Esophagus (tissue), 2 donors: ENCODE measurements around the gene PNCK. TPM values are rescaled to one million over a fixed set of nuclear protein-coding genes. Genes with fewer than 3 reads are reported as not detected.

Experiments used
- H3K27ac ChIP-seq, 2 donors: one replicate each; pipeline ENCODE4 v1.5.1; 2013; ENCODE audit warnings: low read depth in 2 of 2, mild to moderate bottlenecking in 2 of 2, inconsistent platforms in 1 of 2, low read length in 1 of 2, moderate library complexity in 1 of 2
- H3K27me3 ChIP-seq, 2 donors: one replicate each; pipeline ENCODE4 v1.6.1; 2013; ENCODE audit warnings: low read length in 2 of 2, control low read depth in 1 of 2, mild to moderate bottlenecking in 1 of 2; ENCODE audit not compliant: insufficient read depth in 2 of 2, control insufficient read depth in 1 of 2
- H3K36me3 ChIP-seq, 2 donors: one replicate each; pipeline ENCODE4 v1.6.1; 2013; ENCODE audit warnings: low read length in 1 of 2; ENCODE audit not compliant: control insufficient read depth in 2 of 2, insufficient read depth in 2 of 2
- H3K4me1 ChIP-seq, 2 donors: one replicate each; pipeline ENCODE4 v1.6.1; 2013; ENCODE audit warnings: low read length in 1 of 2; ENCODE audit not compliant: control insufficient read depth in 2 of 2, insufficient read depth in 2 of 2
- H3K4me3 ChIP-seq, 2 donors: one replicate each; pipeline ENCODE4 v1.5.1; 2013; ENCODE audit warnings: low read length in 2 of 2, mild to moderate bottlenecking in 2 of 2, low read depth in 1 of 2, moderate library complexity in 1 of 2
- H3K9me3 ChIP-seq, 2 donors: one replicate each; pipeline ENCODE4 v1.6.1; 2013; ENCODE audit warnings: mild to moderate bottlenecking in 2 of 2, low read depth in 1 of 2, low read length in 1 of 2, moderate library complexity in 1 of 2; ENCODE audit not compliant: control insufficient read depth in 2 of 2, insufficient read depth in 1 of 2
- WGBS, 2 donors: extraction: QIAGEN DNeasy Blood & Tissue Kit; methylation state at CpG; one replicate each; pipeline ENCODE4 v1.1.7; 2013; 5-methylcytosine and 5-hydroxymethylcytosine counted together
- polyA plus RNA-seq, 2 donors: library from polyadenylated mRNA; stranded (reverse); fragments of 200-250 nt; gene quantifications; one replicate each; pipeline ENCODE4 v1.2.3, GENCODE V29; 2013
- donor health status: healthy with polysubstance abuse.
- donor health status: Bipolar disorder and iron deficiency.

The PNCK gene
- polyA plus RNA-seq, 2 donors, result 5.0 to 6.4 TPM

- Histone ChIP-seq H3K36me3 (no peaks in the 10 kb centered on the region), H3K27me3 (peaks cover 0 to 8% of the 10 kb centered on the region in 2 donors)
Observed at GRCh38 chrX:153638436-153639176, 35.0 kb downstream of the PNCK start.

GRCh38 chrX:153638041-153638371 is 35.6 kb downstream of the PNCK start:
- WGBS, 2 donors, result 62 to 64% methylated on average over 5 to 6 of the region's 6 CpGs
- no peaks in the 10 kb centered on the region for H3K4me1 ChIP-seq
- H3K9me3 ChIP-seq, result no peaks in the 10 kb centered on the region
- no peaks in the 10 kb centered on the region for H3K36me3 ChIP-seq
- peaks cover 0 to 3% of the 10 kb centered on the region in 2 donors for H3K27me3 ChIP-seq
- H3K27ac ChIP-seq, result no peak overlapping the region
- H3K4me3 ChIP-seq, result no peak overlapping the region

More at GRCh38 chrX:153638436-153639176, 35.0 kb downstream of the PNCK start:
- 53 to 73% methylated on average over 19 to 20 of the region's 20 CpGs for WGBS, 2 donors
- Histone ChIP-seq H3K4me1 (no peaks in the 10 kb centered on the region), H3K27ac (no peak overlapping the region), H3K9me3 (no peaks in the 10 kb centered on the region), H3K4me3 (no peak overlapping the region)

- H3K4me1 ChIP-seq, result no peaks in the 10 kb centered on the region
- H3K27me3 ChIP-seq, result peaks cover 0 to 3% of the 10 kb centered on the region in 2 donors
- H3K4me3 ChIP-seq, result no peak overlapping the region
- 77 to 79% methylated on average over 25 to 27 of the region's 27 CpGs for WGBS, 2 donors
- H3K36me3 ChIP-seq, result no peaks in the 10 kb centered on the region
- no peak overlapping the region for H3K27ac ChIP-seq
- no peaks in the 10 kb centered on the region for H3K9me3 ChIP-seq
Observed at GRCh38 chrX:153637121-153638040, 36.2 kb downstream of the PNCK start.

- Histone ChIP-seq H3K9me3 (no peaks in the 10 kb centered on the region), H3K4me1 (no peaks in the 10 kb centered on the region), H3K27me3 (peaks cover 0 to 3% of the 10 kb centered on the region in 2 donors), H3K27ac (no peak overlapping the region), H3K4me3 (no peak overlapping the region), H3K36me3 (no peaks in the 10 kb centered on the region)
- 50 to 65% methylated on average over 5 of the region's 5 CpGs for WGBS, 2 donors
Observed at GRCh38 chrX:153636716-153637115, 36.9 kb downstream of the PNCK start.

GRCh38 chrX:153635788-153636668 is 37.6 kb downstream of the PNCK start:
- Histone ChIP-seq H3K4me3 (no peak overlapping the region), H3K4me1 (no peaks in the 10 kb centered on the region), H3K27ac (no peak overlapping the region), H3K9me3 (no peaks in the 10 kb centered on the region), H3K36me3 (no peaks in the 10 kb centered on the region), H3K27me3 (peaks cover 0 to 3% of the 10 kb centered on the region in 2 donors)
- 82 to 86% methylated on average over 21 of the region's 21 CpGs for WGBS, 2 donors

GRCh38 chrX:153635388-153635787 is 38.2 kb downstream of the PNCK start:
- H3K9me3 ChIP-seq, result no peaks in the 10 kb centered on the region
- H3K4me3 ChIP-seq, result no peak overlapping the region
- no peak overlapping the region for H3K27ac ChIP-seq
- 64 to 76% methylated on average over 6 of the region's 6 CpGs for WGBS, 2 donors
- no peaks in the 10 kb centered on the region for H3K4me1 ChIP-seq
- no peaks in the 10 kb centered on the region for H3K36me3 ChIP-seq
- peaks cover 0 to 3% of the 10 kb centered on the region in 2 donors for H3K27me3 ChIP-seq

GRCh38 chrX:153634832-153635231 is 38.8 kb downstream of the PNCK start:
- Histone ChIP-seq H3K27ac (no peak overlapping the region), H3K4me3 (no peak overlapping the region), H3K36me3 (no peaks in the 10 kb centered on the region), H3K4me1 (no peaks in the 10 kb centered on the region), H3K9me3 (no peaks in the 10 kb centered on the region), H3K27me3 (peaks cover 0 to 3% of the 10 kb centered on the region in 2 donors)
- 42 to 57% methylated on average over 15 of the region's 15 CpGs for WGBS, 2 donors

GRCh38 chrX:153634236-153634635 is 39.4 kb downstream of the PNCK start:
- Histone ChIP-seq H3K27ac (no peak overlapping the region), H3K27me3 (peaks cover 0 to 3% of the 10 kb centered on the region in 2 donors), H3K9me3 (no peaks in the 10 kb centered on the region), H3K4me1 (no peaks in the 10 kb centered on the region), H3K36me3 (no peaks in the 10 kb centered on the region), H3K4me3 (no peak overlapping the region)
- WGBS, 2 donors, result 76 to 85% methylated on average over 9 of the region's 9 CpGs

GRCh38 chrX:153633607-153634180 is 39.9 kb downstream of the PNCK start:
- no peaks in the 10 kb centered on the region for H3K9me3 ChIP-seq
- H3K27me3 ChIP-seq, result peaks cover 0 to 3% of the 10 kb centered on the region in 2 donors
- no peaks in the 10 kb centered on the region for H3K4me1 ChIP-seq
- H3K27ac ChIP-seq, result no peak overlapping the region
- no peaks in the 10 kb centered on the region for H3K36me3 ChIP-seq
- no peak overlapping the region for H3K4me3 ChIP-seq
- WGBS, 2 donors, result 83 to 84% methylated on average over 14 to 15 of the region's 15 CpGs
